ENCODE results near the gene PHTF2.

PHTF2 gene

GRCh38 chr7:77944183-77945182, 145.9 kb downstream of the PHTF2 start:
- Histone ChIP-seq H3K36me3 (peaks cover 14% of the 10 kb centered on the region), H3K4me3 (ENCODE audit: low read depth in 1 of 2, low read length in 1 of 2) (no peak overlapping the region), H3K27me3 (no peaks in the 10 kb centered on the region), H3K4me1 (ENCODE audit: control insufficient read depth in 1 of 2, insufficient read depth in 1 of 2, low read depth in 1 of 2, low read length in 1 of 2) (no peaks in the 10 kb centered on the region), H3K27ac (no peak overlapping the region), H3K9me3 (no peaks in the 10 kb centered on the region)
- TF ChIP-seq CTCF (IDR thresholded peaks at IDR 0.05): no peak

GRCh38 chr7:77950548-77950947, 152.0 kb downstream of the PHTF2 start:
- H3K4me3 ChIP-seq (ENCODE audit: low read depth in 1 of 2, low read length in 1 of 2): no peak overlapping the region
- no peaks in the 10 kb centered on the region for H3K9me3 ChIP-seq
- peaks cover 9% of the 10 kb centered on the region for H3K36me3 ChIP-seq
- no peak for TF ChIP-seq CTCF (IDR thresholded peaks at IDR 0.05)
- H3K4me1 ChIP-seq (ENCODE audit: control insufficient read depth in 1 of 2, insufficient read depth in 1 of 2, low read depth in 1 of 2, low read length in 1 of 2): no peaks in the 10 kb centered on the region
- no peaks in the 10 kb centered on the region for H3K27me3 ChIP-seq
- H3K27ac ChIP-seq: no peak overlapping the region

- H3K4me1 ChIP-seq (ENCODE audit: control insufficient read depth in 1 of 2, insufficient read depth in 1 of 2, low read depth in 1 of 2, low read length in 1 of 2): no peaks in the 10 kb centered on the region
- H3K36me3 ChIP-seq: peaks cover 20% of the 10 kb centered on the region
- no peak overlapping the region for H3K27ac ChIP-seq
- H3K4me3 ChIP-seq (ENCODE audit: low read depth in 1 of 2, low read length in 1 of 2): no peak overlapping the region
- no peak for TF ChIP-seq CTCF (IDR thresholded peaks at IDR 0.05)
- H3K9me3 ChIP-seq: no peaks in the 10 kb centered on the region
- no peaks in the 10 kb centered on the region for H3K27me3 ChIP-seq
Measured at GRCh38 chr7:77954773-77955555, 156.4 kb downstream of the PHTF2 start.

- no peaks in the 10 kb centered on the region for H3K4me1 ChIP-seq (ENCODE audit: control insufficient read depth in 1 of 2, insufficient read depth in 1 of 2, low read depth in 1 of 2, low read length in 1 of 2)
- no peak for TF ChIP-seq CTCF (IDR thresholded peaks at IDR 0.05)
- H3K36me3 ChIP-seq: peaks cover 20% of the 10 kb centered on the region
- no peak overlapping the region for H3K27ac ChIP-seq
- H3K27me3 ChIP-seq: no peaks in the 10 kb centered on the region
- H3K9me3 ChIP-seq: no peaks in the 10 kb centered on the region
- no peak overlapping the region for H3K4me3 ChIP-seq (ENCODE audit: low read depth in 1 of 2, low read length in 1 of 2)
Measured at GRCh38 chr7:77958436-77958835, 159.9 kb downstream of the PHTF2 start.

- H3K36me3 ChIP-seq: peaks cover 18% of the 10 kb centered on the region
- H3K9me3 ChIP-seq: no peaks in the 10 kb centered on the region
- H3K27me3 ChIP-seq: no peaks in the 10 kb centered on the region
- no peak overlapping the region for H3K27ac ChIP-seq
- no peaks in the 10 kb centered on the region for H3K4me1 ChIP-seq (ENCODE audit: control insufficient read depth in 1 of 2, insufficient read depth in 1 of 2, low read depth in 1 of 2, low read length in 1 of 2)
- no peak overlapping the region for H3K4me3 ChIP-seq (ENCODE audit: low read depth in 1 of 2, low read length in 1 of 2)
- no peak for TF ChIP-seq CTCF (IDR thresholded peaks at IDR 0.05)
Measured at GRCh38 chr7:77959080-77959479, 160.5 kb downstream of the PHTF2 start.
